ENCODE data around the gene PDIK1L.

- TF ChIP-seq TAF1 (IDR thresholded peaks at IDR 0.05; ENCODE audit: borderline replicate concordance, insufficient read depth, low read length): no peak
- no peak for TF ChIP-seq POLR2AphosphoS5 (IDR thresholded peaks at IDR 0.05; ENCODE audit: low read depth, low read length)
- no peak for TF ChIP-seq REST (IDR thresholded peaks at IDR 0.05; ENCODE audit: insufficient read depth in 1 of 2, low read depth in 2 of 2, low read length in 2 of 2)
Observed at GRCh38 chr1:26145041-26145959, 33.7 kb downstream of the PDIK1L start.
